GM12878 (cell line): ENCODE measurements around the gene NFIX. TPM values are rescaled to one million over a fixed set of nuclear protein-coding genes. Genes with fewer than 3 reads are reported as not detected.

Source experiments
- ATAC-seq: fragments of 200-7000 bp; cut with Tn5 transposase; 3 replicates; pipeline ENCODE4 v1.9.1; 2020; ENCODE audit warnings: mild to moderate bottlenecking, moderate library complexity
- BruUV-seq: library from RNA; stranded (reverse); fragments of 400-500 nt; replicated peaks from 2 replicates; lab custom pipeline; 2021; lab: Mats Ljungman, UMichigan
- CTCF ChIA-PET: fragments of 300-600 bp; sonication (Branson Sonifier 250); formaldehyde crosslinking; extraction: SDS; loops from one replicate; lab custom pipeline; 2021; ENCODE audit warnings: inconsistent platforms; lab: Yijun Ruan, JAX
- POLR2A ChIA-PET: fragments of 350-600 bp; formaldehyde crosslinking; extraction: SDS; loops from one replicate; lab custom pipeline; 2021; ENCODE audit warnings: inconsistent platforms; lab: Charles Lee
- RAD21 ChIA-PET: fragments of 300-600 bp; sonication (Branson Sonifier 250); formaldehyde crosslinking; loops from one replicate; lab custom pipeline; 2023; ENCODE audit warnings: antibody characterized with exemption; ENCODE audit not compliant: unreplicated experiment; lab: Charles Lee
- SMC1A ChIA-PET: fragments of 300-600 bp; sonication (Branson Sonifier 250); formaldehyde crosslinking; loops from one replicate; lab custom pipeline; 2023; ENCODE audit not compliant: unreplicated experiment, uncharacterized antibody; lab: Charles Lee
- DNase-seq: peaks from one replicate; pipeline ENCODE4 v3.0.0-alpha.2; 2011; ENCODE audit warnings: low read depth, low spot score
- FAIRE-seq: peaks from 3 replicates; lab custom pipeline; 2011; peaks lifted over from hg19 to GRCh38; lab: Jason Lieb, UNC
- H2AFZ ChIP-seq: 2 replicates; pipeline ENCODE4 v1.6.0; 2011; ENCODE audit warnings: low read depth, low read length, control low read depth; ENCODE audit not compliant: control insufficient read depth
- H3K27ac ChIP-seq: 2 replicates; pipeline ENCODE4 v1.5.1; 2011; ENCODE audit warnings: control low read depth; ENCODE audit not compliant: control insufficient read depth, insufficient read depth
- H3K27me3 ChIP-seq, 2 experiments: replicated peaks in 1 of 2; 2 replicates each; pipeline versions ENCODE4 v1.6.0 to v1.6.1; 2011; ENCODE audit warnings: low read length in 1 of 2; ENCODE audit not compliant: control insufficient read depth in 2 of 2, insufficient read depth in 2 of 2
- H3K36me3 ChIP-seq, 2 experiments: 2 replicates each; pipeline ENCODE4 v1.5.1; 2011; ENCODE audit warnings: low read length in 1 of 2; ENCODE audit not compliant: control insufficient read depth in 2 of 2, insufficient read depth in 2 of 2
- H3K4me1 ChIP-seq: 2 replicates; pipeline ENCODE4 v1.6.1; 2011; ENCODE audit warnings: mild to moderate bottlenecking, low read length, moderate library complexity, mixed read lengths; ENCODE audit not compliant: control insufficient read depth, insufficient read depth
- H3K4me2 ChIP-seq: 2 replicates; pipeline ENCODE4 v1.6.0; 2011; ENCODE audit warnings: control low read depth; ENCODE audit not compliant: control insufficient read depth, insufficient read depth
- H3K4me3 ChIP-seq: fragments of 200-600 bp; sonication (generic); 2 replicates; pipeline ENCODE4 v1.5.1; 2016
- H3K79me2 ChIP-seq: 2 replicates; pipeline ENCODE4 v1.6.0; 2011; ENCODE audit warnings: low read length; ENCODE audit not compliant: control insufficient read depth, insufficient read depth
- H3K9ac ChIP-seq: 2 replicates; pipeline ENCODE4 v1.8.0; 2011; ENCODE audit warnings: low read length, control low read depth, mixed read lengths; ENCODE audit not compliant: control insufficient read depth, insufficient read depth
- H3K9me3 ChIP-seq: replicated peaks from 3 replicates; pipeline ENCODE4 v1.5.1; 2011; ENCODE audit warnings: mild to moderate bottlenecking, low read length; ENCODE audit not compliant: control insufficient read depth, insufficient read depth
- H4K20me1 ChIP-seq: 2 replicates; pipeline ENCODE4 v1.6.0; 2011; ENCODE audit not compliant: control insufficient read depth, insufficient read depth
- CTCF ChIP-seq, 3 experiments: IDR thresholded peaks in 2 of 3; conservative IDR thresholded peaks in 1 of 3; 2 replicates each; pipeline ENCODE4 v1.5.1; 2011; ENCODE audit warnings: low read depth in 3 of 3, low read length in 3 of 3, mild to moderate bottlenecking in 3 of 3, control low read depth in 2 of 3, moderate library complexity in 2 of 3, inconsistent platforms in 1 of 3, mixed read lengths in 1 of 3; ENCODE audit not compliant: control insufficient read depth in 2 of 3, insufficient read depth in 1 of 3; ENCODE audit errors: extremely low read depth in 1 of 3
- HDAC2 ChIP-seq: fragments of 200-600 bp; sonication (generic); IDR thresholded peaks from 2 replicates; pipeline ENCODE4 v1.6.1; 2017
- SIN3A ChIP-seq: IDR thresholded peaks from 2 replicates; pipeline ENCODE4 v1.6.1; 2012; ENCODE audit warnings: low read depth, low read length, improper control_type of control experiment
- SMC3 ChIP-seq: IDR thresholded peaks from 2 replicates; pipeline ENCODE4 v1.6.1; 2011; ENCODE audit warnings: low read length, improper control_type of control experiment, borderline replicate concordance
- SRF ChIP-seq, 2 experiments: IDR thresholded peaks; 2 replicates each; pipeline ENCODE4 v1.6.1; 2011; ENCODE audit warnings: low read depth in 2 of 2, low read length in 2 of 2, mild to moderate bottlenecking in 1 of 2, moderate library complexity in 1 of 2
- WGBS: methylation state at CpG from one replicate; pipeline ENCODE4 v1.1.6; 2016; ENCODE audit warnings: low lambda C conversion rate; ENCODE audit not compliant: insufficient replicate concordance, insufficient coverage; ENCODE audit errors: missing lambda C conversion rate; 5-methylcytosine and 5-hydroxymethylcytosine counted together
- in situ Hi-C: fragments of 300-500 bp; cut with MboI; formaldehyde crosslinking; loops from 9 replicates; pipeline ENCODE4 v1.14.3; 2018; ENCODE audit warnings: mixed read lengths
- intact Hi-C: fragments of 100-400 bp; cut with micrococcal nuclease; formaldehyde crosslinking; loops from one replicate; pipeline ENCODE4 v1.14.2; 2022; ENCODE audit not compliant: unreplicated experiment
- polyA plus RNA-seq, 11 experiments: library from polyadenylated mRNA; depleted of rRNA in 4 of 11; unstranded in 6 of 11; stranded (reverse) in 5 of 11; fragments of >200 nt; fragmentation: Nextera tagmentation in 4 of 11; fragmentation: Illumina TruSeq in 1 of 11; extraction: Ambion mirVana in 4 of 11; extraction: Trizol in 1 of 11; gene quantifications; 1 replicate in 1 of 11; 2 replicates in 10 of 11; pipeline versions ENCODE4 v1.2.1 to v1.2.3, GENCODE V29; 2011 to 2016; ENCODE audit warnings: inconsistent platforms in 2 of 11, missing spikeins in 2 of 11, low read depth in 1 of 11
- total RNA-seq, 4 experiments: library from RNA; depleted of rRNA in 3 of 4; stranded (reverse); fragments of >200 nt in 3 of 4; fragmentation: Illumina TruSeq in 1 of 4; extraction: Trizol in 1 of 4; gene quantifications; 2 replicates each; pipeline versions ENCODE4 v1.2.1 to v1.2.3, GENCODE V29; 2013 to 2021

The NFIX gene
- total and polyA plus RNA-seq, 10 of the 15 experiments (the other 5 are each of a cell fraction or from before 2014, with no cell fraction given) = 0.02 to 2.2 (median 0.28) TPM

- Histone ChIP-seq H3K4me1 (no peaks in the 10 kb centered on the region), H3K9me3 (no peaks in the 10 kb centered on the region), H3K4me2 (no peak overlapping the region), H3K27me3 (peaks cover 4 to 6% of the 10 kb centered on the region in 2 experiments; a peak in 3 of 4 replicates), H3K27ac (no peak overlapping the region), H3K4me3 (no peak overlapping the region), H4K20me1 (no peaks in the 10 kb centered on the region), H3K79me2 (no peaks in the 10 kb centered on the region), H3K9ac (no peak overlapping the region), H2AFZ (no peak overlapping the region), H3K36me3 (no peaks in the 10 kb centered on the region)
- BruUV-seq = no TSS peak
- intact Hi-C loops = no loop called here
- no peak for DNase-seq
- in situ Hi-C loops = no loop called here
- POLR2A ChIA-PET = no interaction called here
- no peak for FAIRE-seq
- WGBS = 83% methylated on average over 7 of the region's 7 CpGs
- CTCF ChIA-PET = interaction anchor here (0.6 to 1.1 kb wide), 2 partner anchors 12 to 37 kb away, joined by 3 read pairs; no protein-coding TSS in a partner anchor
- RAD21 ChIA-PET = no interaction called here
- SMC1A ChIA-PET = no interaction called here
- no peak for TF ChIP-seq SIN3A
- TF ChIP-seq HDAC2 = no peak
- no peak for TF ChIP-seq SMC3
- no peak for TF ChIP-seq CTCF (IDR thresholded peaks at IDR 0.05 in 2 of 3, conservative IDR thresholded peaks at IDR 0.05 in 1 of 3; ENCODE audit: control insufficient read depth in 2 of 3, extremely low read depth in 1 of 3, insufficient read depth in 1 of 3, low read depth in 3 of 3, low read length in 3 of 3)
- no peak for TF ChIP-seq SRF (IDR thresholded peaks at IDR 0.05; ENCODE audit: low read depth in 2 of 2, low read length in 2 of 2)
- ATAC-seq = no peak
These were observed 1.7 kb upstream of the NFIX start for GRCh38 chr19:12993562-12993961.
